GM12864 (cell line): ENCODE measurements around the gene RXFP3.

Source experiments
- DNase-seq: peaks from one replicate; pipeline ENCODE4 v3.0.0-alpha.2; 2011; ENCODE audit warnings: low read depth
- H3K4me3 ChIP-seq: 2 replicates; pipeline ENCODE4 v1.5.1; 2011; ENCODE audit warnings: mild to moderate bottlenecking, low read depth, low read length, control low read depth
- TF ChIP-seq, protein P1 (sequence below): IDR thresholded peaks from 2 replicates; pipeline ENCODE4 v1.5.1; 2011; ENCODE audit warnings: low read depth, mild to moderate bottlenecking, moderate library complexity, low read length, control low read depth, inconsistent platforms; ENCODE audit errors: missing control alignments

RXFP3 gene

DNA sequence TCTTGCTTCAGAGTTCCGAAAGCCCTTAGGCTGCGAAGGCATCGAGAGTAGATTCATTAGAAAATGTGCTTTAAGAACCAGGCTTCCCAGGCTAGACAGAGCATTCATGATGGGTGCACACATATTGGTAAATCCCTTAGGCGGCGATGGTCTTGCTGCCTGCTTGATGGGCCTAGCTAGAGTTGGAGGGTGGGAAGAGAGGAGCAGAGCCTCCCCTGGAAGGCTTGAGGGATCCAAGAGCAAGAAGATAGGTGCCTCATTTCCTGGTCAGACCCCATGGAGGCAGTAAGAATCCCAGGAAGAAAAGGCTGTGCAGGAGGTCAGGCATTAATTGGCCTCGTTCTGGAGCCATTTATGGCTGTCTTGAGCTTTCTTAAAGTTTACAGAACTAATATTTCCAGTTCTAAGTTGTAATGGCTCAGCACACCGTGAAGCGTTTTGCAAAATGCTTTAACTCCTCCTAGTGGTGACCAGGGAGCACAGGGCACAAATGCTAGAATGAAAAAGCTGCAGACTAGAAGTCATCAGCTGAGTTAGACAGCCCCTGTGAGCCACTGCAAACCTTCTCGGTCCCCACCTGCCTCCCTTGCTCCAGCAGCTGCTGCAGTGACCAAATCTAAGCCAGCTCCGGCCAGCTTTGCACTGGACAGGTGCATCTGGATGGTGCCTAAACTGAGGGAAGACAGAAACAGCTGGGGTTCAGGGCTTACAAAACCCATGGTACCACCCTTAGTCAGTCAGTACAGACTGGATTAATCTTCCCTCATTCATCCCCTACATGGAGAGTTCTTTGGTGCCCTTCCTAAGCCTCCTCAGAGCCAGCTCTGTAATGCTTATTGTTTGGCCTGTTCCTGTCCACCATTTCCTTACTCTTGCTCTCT lies 33.6 kb downstream of the RXFP3 start:
- DNase-seq = no peak
- TF ChIP-seq, protein P1, sequence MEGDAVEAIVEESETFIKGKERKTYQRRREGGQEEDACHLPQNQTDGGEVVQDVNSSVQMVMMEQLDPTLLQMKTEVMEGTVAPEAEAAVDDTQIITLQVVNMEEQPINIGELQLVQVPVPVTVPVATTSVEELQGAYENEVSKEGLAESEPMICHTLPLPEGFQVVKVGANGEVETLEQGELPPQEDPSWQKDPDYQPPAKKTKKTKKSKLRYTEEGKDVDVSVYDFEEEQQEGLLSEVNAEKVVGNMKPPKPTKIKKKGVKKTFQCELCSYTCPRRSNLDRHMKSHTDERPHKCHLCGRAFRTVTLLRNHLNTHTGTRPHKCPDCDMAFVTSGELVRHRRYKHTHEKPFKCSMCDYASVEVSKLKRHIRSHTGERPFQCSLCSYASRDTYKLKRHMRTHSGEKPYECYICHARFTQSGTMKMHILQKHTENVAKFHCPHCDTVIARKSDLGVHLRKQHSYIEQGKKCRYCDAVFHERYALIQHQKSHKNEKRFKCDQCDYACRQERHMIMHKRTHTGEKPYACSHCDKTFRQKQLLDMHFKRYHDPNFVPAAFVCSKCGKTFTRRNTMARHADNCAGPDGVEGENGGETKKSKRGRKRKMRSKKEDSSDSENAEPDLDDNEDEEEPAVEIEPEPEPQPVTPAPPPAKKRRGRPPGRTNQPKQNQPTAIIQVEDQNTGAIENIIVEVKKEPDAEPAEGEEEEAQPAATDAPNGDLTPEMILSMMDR = peak; percentile 88
- no peak overlapping the region for H3K4me3 ChIP-seq

DNA sequence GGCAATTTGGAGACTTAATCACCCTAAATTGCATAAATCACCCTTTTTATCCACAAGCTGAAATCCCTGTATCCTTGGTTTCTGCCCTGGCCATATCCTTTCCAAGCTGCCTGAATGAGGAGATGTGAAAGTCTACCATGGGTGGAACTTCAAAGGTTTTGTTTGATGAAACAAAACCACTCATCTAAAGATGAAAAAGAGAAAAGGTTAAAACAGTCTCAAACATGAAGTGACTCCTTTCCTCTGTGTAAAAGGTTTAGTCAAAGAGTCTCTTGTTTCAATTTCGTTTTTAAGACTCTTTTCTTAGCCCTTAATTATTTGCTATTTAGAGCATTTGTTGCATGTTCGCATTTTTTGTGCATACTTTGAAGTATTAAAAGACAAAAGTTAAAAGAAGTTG lies 37.1 kb downstream of the RXFP3 start:
- TF ChIP-seq, protein P1 = no peak
- DNase-seq = no peak
- H3K4me3 ChIP-seq = no peak overlapping the region

DNA sequence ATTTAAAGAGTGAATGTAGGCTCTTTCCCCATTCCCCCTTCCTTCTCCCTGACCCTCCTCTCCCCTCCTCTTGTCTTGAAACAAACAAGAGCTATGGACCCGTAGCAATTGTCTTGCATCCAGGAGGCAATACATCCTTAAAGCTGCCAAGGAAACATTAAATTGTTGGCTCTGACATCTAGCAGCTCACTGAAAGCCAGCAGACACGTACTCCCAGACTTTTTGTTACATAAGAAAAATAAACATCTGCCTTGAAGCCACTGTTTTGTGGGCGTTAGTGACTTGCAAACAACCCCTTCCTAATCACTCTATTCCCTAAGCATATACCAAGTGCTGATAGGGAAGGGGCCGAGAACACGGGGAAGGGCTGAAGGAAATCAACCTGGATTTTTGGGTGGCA lies 39.7 kb downstream of the RXFP3 start:
- TF ChIP-seq, protein P1 = no peak
- no peak for DNase-seq
- no peak overlapping the region for H3K4me3 ChIP-seq

DNA sequence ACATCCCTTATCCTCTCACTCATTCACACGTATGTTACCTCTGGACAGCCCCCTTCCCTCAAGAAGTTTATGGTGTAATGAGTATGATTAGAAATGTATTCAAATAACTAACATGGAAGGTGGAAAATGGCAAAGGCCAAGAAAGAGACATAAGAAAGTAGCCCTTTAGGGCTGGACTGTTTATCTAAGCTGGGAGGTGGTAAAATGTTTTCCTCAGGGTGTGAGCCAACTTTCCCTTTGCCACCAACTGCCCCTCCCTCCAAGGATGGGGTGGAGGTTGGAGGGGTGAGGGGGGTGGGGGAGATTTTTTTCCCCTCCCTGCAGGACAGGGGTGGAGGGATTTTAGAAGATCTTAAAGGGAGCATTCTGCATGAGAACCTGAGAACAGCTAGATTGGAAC lies 40.1 kb downstream of the RXFP3 start:
- H3K4me3 ChIP-seq = no peak overlapping the region
- TF ChIP-seq, protein P1 = no peak
- no peak for DNase-seq

DNA sequence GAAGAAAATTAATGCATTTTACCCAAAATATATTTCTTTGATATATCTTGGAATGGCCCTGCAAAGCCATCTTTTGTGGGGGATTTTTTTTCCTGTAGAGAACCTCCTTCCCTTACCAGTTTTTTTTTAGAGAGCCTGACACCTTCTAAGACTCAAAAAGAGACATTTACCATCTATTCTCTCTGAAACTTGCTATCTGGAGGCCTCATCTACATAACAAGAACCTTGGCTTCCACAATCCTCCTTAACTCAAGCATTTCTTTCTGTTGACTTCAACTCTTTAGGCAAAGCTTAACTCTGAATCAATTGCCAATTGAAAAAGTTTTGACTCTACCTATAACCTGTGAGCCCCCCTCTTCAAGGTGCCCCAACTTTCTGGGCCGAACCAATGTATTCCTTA lies 42.1 kb downstream of the RXFP3 start:
- DNase-seq = no peak
- TF ChIP-seq, protein P1 = no peak
- H3K4me3 ChIP-seq = no peak overlapping the region

DNA sequence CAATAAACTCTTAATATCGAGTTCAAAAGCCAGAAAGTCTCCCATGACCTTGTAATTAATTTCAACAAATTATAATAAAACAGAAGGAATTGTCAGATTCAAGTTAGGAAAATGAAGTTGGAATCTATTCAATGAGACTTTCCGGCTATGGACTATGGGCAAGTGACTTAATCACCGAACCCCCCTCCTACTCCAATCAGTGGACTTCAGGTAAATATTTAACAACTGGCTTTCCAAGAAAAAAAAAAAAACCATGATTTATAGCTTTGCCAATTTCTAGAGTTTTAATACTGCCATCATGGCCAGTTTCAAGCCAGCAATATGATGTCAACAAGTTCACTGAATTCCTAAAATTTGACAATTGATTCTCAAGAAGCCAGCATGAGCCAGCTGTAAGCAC lies 43.8 kb downstream of the RXFP3 start:
- no peak for DNase-seq
- TF ChIP-seq, protein P1 = no peak
- H3K4me3 ChIP-seq = no peak overlapping the region

DNA sequence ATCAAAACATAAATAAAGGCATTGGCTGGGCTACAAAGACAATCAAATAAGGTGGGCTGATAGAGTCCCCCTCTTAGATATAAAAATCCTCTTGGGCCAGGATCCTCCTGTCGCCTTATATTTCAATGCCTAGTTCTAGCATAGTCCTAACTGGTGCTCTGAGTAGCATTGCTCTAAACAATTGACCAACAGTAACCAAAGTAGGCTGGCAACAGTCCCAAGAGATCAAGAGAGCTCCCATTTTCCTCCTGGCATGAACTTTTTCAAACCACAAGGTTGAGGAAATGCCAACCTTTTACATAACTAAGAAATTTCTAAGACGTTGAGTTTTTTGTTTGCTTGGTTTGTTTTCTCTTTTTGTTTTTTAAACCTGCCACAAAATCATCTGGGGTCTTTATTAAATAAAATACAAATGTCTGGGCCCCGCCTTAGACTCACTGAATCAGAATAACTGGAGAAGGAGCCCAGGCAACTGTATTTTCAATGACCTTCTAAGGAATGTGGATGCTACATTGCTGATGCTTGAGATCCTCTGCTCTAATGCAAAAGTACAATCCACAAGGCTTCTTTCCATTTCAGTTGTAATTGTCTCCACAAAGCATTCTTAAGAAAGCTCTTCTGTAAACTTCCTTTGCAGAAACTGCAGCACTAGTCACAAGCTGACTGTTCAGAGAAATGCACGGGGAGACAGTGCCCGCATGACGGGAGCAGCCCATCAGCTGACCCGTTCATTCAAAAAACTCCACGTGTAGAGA lies 45.4 kb downstream of the RXFP3 start:
- DNase-seq = no peak
- TF ChIP-seq, protein P1 = no peak
- H3K4me3 ChIP-seq = no peak overlapping the region
